HepG2 (cell line): ENCODE data around the gene CCDC86. TPM values are rescaled to one million over a fixed set of nuclear protein-coding genes. Genes with fewer than 3 reads are reported as not detected.

ENCODE experiments used
- ATAC-seq: fragments of 200-7000 bp; cut with Tn5 transposase; 3 replicates; pipeline ENCODE4 v1.9.1; 2020; ENCODE audit warnings: mild to moderate bottlenecking, moderate library complexity
- BruUV-seq: library from RNA; stranded (reverse); fragments of 400-500 nt; replicated peaks from 2 replicates; lab custom pipeline; 2021; lab: Mats Ljungman, UMichigan
- CTCF ChIA-PET: fragments of 300-600 bp; formaldehyde crosslinking; extraction: SDS; loops from one replicate; lab custom pipeline; 2021; ENCODE audit warnings: low total read pairs, inconsistent platforms, low intra/inter-chr PET ratio; lab: Yijun Ruan, JAX
- POLR2A ChIA-PET: fragments of 350-600 bp; sonication (Branson Sonifier 250); formaldehyde crosslinking; loops from one replicate; lab custom pipeline; 2020; ENCODE audit warnings: antibody characterized with exemption, inconsistent platforms; lab: Yijun Ruan, JAX
- DNase-seq: peaks from one replicate; pipeline ENCODE4 v3.0.0-alpha.2; 2015; ENCODE audit warnings: low spot score
- FAIRE-seq: peaks from 3 replicates; lab custom pipeline; 2011; peaks lifted over from hg19 to GRCh38; lab: Jason Lieb, UNC
- H2AFZ ChIP-seq: one replicate; pipeline ENCODE4 v1.6.1; 2011; ENCODE audit warnings: low read length, inconsistent platforms
- H3K27ac ChIP-seq: fragments of 300-600 bp; 3 replicates; pipeline ENCODE4 v1.8.0; 2011; ENCODE audit warnings: mixed run types, mild to moderate bottlenecking, mixed read lengths, low read length, inconsistent platforms; ENCODE audit not compliant: insufficient read depth; ENCODE audit errors: extremely low read length
- H3K27me3 ChIP-seq, 2 experiments: fragments of 200-600 bp in 1 of 2; 2 replicates in 1 of 2; 3 replicates in 1 of 2; pipeline versions ENCODE4 v1.6.0 to v1.8.0; 2011; ENCODE audit warnings: low read length in 2 of 2, mild to moderate bottlenecking in 2 of 2, moderate library complexity in 2 of 2, inconsistent platforms in 1 of 2; ENCODE audit not compliant: insufficient read depth in 2 of 2, control insufficient read depth in 1 of 2
- H3K36me3 ChIP-seq, 2 experiments: fragments of 200-600 bp in 1 of 2; replicated peaks in 1 of 2; 2 replicates in 1 of 2; 3 replicates in 1 of 2; pipeline versions ENCODE4 v1.5.1 to v1.8.0; 2011; ENCODE audit warnings: low read length in 2 of 2, inconsistent platforms in 1 of 2; ENCODE audit not compliant: insufficient read depth in 2 of 2, control insufficient read depth in 1 of 2
- H3K4me1 ChIP-seq: 2 replicates; pipeline ENCODE4 v1.5.1; 2012; ENCODE audit warnings: low read length, inconsistent platforms; ENCODE audit not compliant: insufficient read depth
- H3K4me2 ChIP-seq: 2 replicates; pipeline ENCODE4 v1.6.0; 2011; ENCODE audit warnings: low read depth, low read length, inconsistent platforms
- H3K4me3 ChIP-seq, 3 experiments: fragments of 200-600 bp in 1 of 3; sonication (generic), shearing (Covaris generic) in 1 of 3; replicated peaks in 1 of 3; 2 replicates each; pipeline ENCODE4 v1.5.1; 2011 to 2016; ENCODE audit warnings: low read length in 3 of 3, inconsistent platforms in 2 of 3, low read depth in 2 of 3, mild to moderate bottlenecking in 2 of 3, control low read depth in 1 of 3, mixed read lengths in 1 of 3; ENCODE audit not compliant: insufficient read depth in 1 of 3
- H3K79me2 ChIP-seq: one replicate; pipeline ENCODE4 v1.6.1; 2011; ENCODE audit warnings: low read length, inconsistent platforms; ENCODE audit not compliant: insufficient read depth
- H3K9ac ChIP-seq: 2 replicates; pipeline ENCODE4 v1.6.0; 2011; ENCODE audit warnings: mild to moderate bottlenecking, low read depth, low read length, inconsistent platforms; ENCODE audit not compliant: insufficient read depth
- H3K9me3 ChIP-seq: 2 replicates; pipeline ENCODE4 v1.5.1; 2012; ENCODE audit warnings: mild to moderate bottlenecking, low read length
- H4K20me1 ChIP-seq: 2 replicates; pipeline ENCODE4 v1.6.0; 2011; ENCODE audit warnings: inconsistent platforms, mild to moderate bottlenecking, low read length, moderate library complexity; ENCODE audit not compliant: insufficient read depth
- DMTF1 ChIP-seq: sonication (generic); formaldehyde crosslinking; IDR thresholded peaks from 2 replicates; pipeline ENCODE4 v1.4.0; 2020; ENCODE audit warnings: mild to moderate bottlenecking, missing genetic modification reagents
- HINFP ChIP-seq: sonication (generic); formaldehyde crosslinking; IDR thresholded peaks from 2 replicates; pipeline ENCODE4 v1.4.0; 2020; ENCODE audit warnings: low read depth, mild to moderate bottlenecking, missing genetic modification reagents
- KDM4B ChIP-seq: sonication (generic); formaldehyde crosslinking; IDR thresholded peaks from 2 replicates; pipeline ENCODE4 v1.4.0; 2020; ENCODE audit warnings: missing genetic modification reagents
- MZF1 ChIP-seq: sonication (generic); formaldehyde crosslinking; IDR thresholded peaks from 2 replicates; pipeline ENCODE4 v1.8.1; 2023; ENCODE audit warnings: mild to moderate bottlenecking, missing genetic modification reagents, borderline replicate concordance
- NAIF1 ChIP-seq: sonication (generic); formaldehyde crosslinking; IDR thresholded peaks from 2 replicates; pipeline ENCODE4 v1.5.0; 2020; ENCODE audit warnings: mild to moderate bottlenecking, missing genetic modification reagents, borderline replicate concordance
- NR2C2 ChIP-seq: sonication (generic); formaldehyde crosslinking; IDR thresholded peaks from 2 replicates; pipeline ENCODE4 v1.4.0; 2020; ENCODE audit warnings: missing genetic modification reagents, mild to moderate bottlenecking, moderate library complexity, borderline replicate concordance
- TBL1XR1 ChIP-seq: fragments of 150-350 bp; IDR thresholded peaks from 2 replicates; pipeline ENCODE4 v1.6.1; 2014; ENCODE audit warnings: borderline replicate concordance, low read length; ENCODE audit not compliant: partially characterized antibody
- ZNF121 ChIP-seq: sonication (generic); formaldehyde crosslinking; IDR thresholded peaks from 2 replicates; pipeline ENCODE4 v1.5.0; 2020; ENCODE audit warnings: mild to moderate bottlenecking, missing genetic modification reagents
- ZNF34 ChIP-seq: sonication (generic); formaldehyde crosslinking; IDR thresholded peaks from 2 replicates; pipeline ENCODE4 v1.4.0; 2020; ENCODE audit warnings: mild to moderate bottlenecking, missing genetic modification reagents, borderline replicate concordance
- ZNF44 ChIP-seq: sonication (generic); formaldehyde crosslinking; IDR thresholded peaks from 2 replicates; pipeline ENCODE4 v1.5.1; 2020; ENCODE audit warnings: mild to moderate bottlenecking, missing genetic modification reagents
- ZNF580 ChIP-seq: IDR thresholded peaks from 2 replicates; pipeline ENCODE4 v1.6.1; 2016; ENCODE audit warnings: low read depth, borderline replicate concordance
- WGBS: methylation state at CpG from one replicate; pipeline ENCODE4 v1.1.6; 2017; ENCODE audit warnings: low lambda C conversion rate; 5-methylcytosine and 5-hydroxymethylcytosine counted together
- in situ Hi-C: cut with HindIII; loops from 2 replicates; pipeline ENCODE4 v1.10.0; 2017; ENCODE audit warnings: low pct_unique_long_range_greater_than_20kb; ENCODE audit not compliant: extremely low pct_ligation_motif_present
- intact Hi-C: fragments of 100-400 bp; cut with micrococcal nuclease; formaldehyde crosslinking; loops from one replicate; pipeline ENCODE4 v1.10.0; 2022; ENCODE audit not compliant: unreplicated experiment
- polyA plus RNA-seq, 8 experiments: library from polyadenylated mRNA; depleted of rRNA in 3 of 8; stranded (reverse) in 7 of 8; unstranded in 1 of 8; fragments of >200 nt; fragmentation: Illumina TruSeq in 4 of 8; extraction: Trizol in 4 of 8; gene quantifications; 2 replicates each; pipeline versions ENCODE4 v1.2.1 to v1.2.3, GENCODE V29; 2011 to 2016; ENCODE audit warnings: low read depth in 4 of 8, missing spikeins in 1 of 8, mixed read lengths in 1 of 8; ENCODE audit not compliant: insufficient read depth in 1 of 8
- total RNA-seq, 5 experiments: library from RNA; depleted of rRNA; stranded (reverse); fragments of >200 nt; fragmentation: Illumina TruSeq; extraction: Trizol; gene quantifications; 2 replicates each; pipeline ENCODE4 v1.2.3, GENCODE V29; 2016; ENCODE audit warnings: low read depth in 1 of 5

The CCDC86 gene
- total and polyA plus RNA-seq, 2 of the 13 experiments (the other 11 are each of a cell fraction or from before 2014, with no cell fraction given) = 33.8 to 37.6 TPM

- TF ChIP-seq DMTF1 (CRISPR knock-in tag) (no peak), ZNF44 (no peak)
Measured at GRCh38 chr11:60879104-60879503, 37.2 kb downstream of the CCDC86 start (continued).

- in situ Hi-C loops = no loop called here
Measured at GRCh38 chr11:60879971-60880588, 38.2 kb downstream of the CCDC86 start.

More at GRCh38 chr11:60879971-60880588, 38.2 kb downstream of the CCDC86 start:
- intact Hi-C loops = loop anchor here (2.0 kb wide), 1 partner anchor 35 kb away; no protein-coding TSS in a partner anchor
- CTCF ChIA-PET = interaction anchor here (0.8 kb wide), 1 partner anchor 42 kb away, joined by 3 read pairs; no protein-coding TSS in a partner anchor
- Histone ChIP-seq H3K9me3 (no peaks in the 10 kb centered on the region), H3K36me3 (peaks cover 0 to 1% of the 10 kb centered on the region in 2 experiments; a peak in 1 of 5 replicates), H3K4me3 (no peak overlapping the region), H2AFZ (no peak overlapping the region), H3K9ac (no peak overlapping the region), H3K27ac (no peak overlapping the region), H3K27me3 (no peaks in the 10 kb centered on the region), H3K4me1 (peaks cover 25% of the 10 kb centered on the region), H3K4me2 (no peak overlapping the region), H4K20me1 (0 out of 2 replicates have a peak, but pooled peaks cover 3% of the 10 kb centered on the region), H3K79me2 (no peaks in the 10 kb centered on the region)
- no TSS peak for BruUV-seq
- POLR2A ChIA-PET = interaction anchor here (1.0 to 1.5 kb wide), 2 partner anchors 24 to 37 kb away, joined by 4 to 5 read pairs; partner anchors contain the start of gene PTGDR2
- ATAC-seq (no peak), FAIRE-seq (no peak), DNase-seq (no peak)
- WGBS = 82% methylated on average over 4 of the region's 5 CpGs
- no peak for TF ChIP-seq NR2C2 (CRISPR knock-in tag)
- TF ChIP-seq ZNF34 (CRISPR knock-in tag) = no peak
- no peak for TF ChIP-seq ZNF580 (CRISPR knock-in tag)
- no peak for TF ChIP-seq TBL1XR1
- no peak for TF ChIP-seq KDM4B (CRISPR knock-in tag)
- no peak for TF ChIP-seq NAIF1 (CRISPR knock-in tag)
- TF ChIP-seq MZF1 (CRISPR knock-in tag) = no peak
- TF ChIP-seq HINFP (CRISPR knock-in tag) = no peak
- TF ChIP-seq ZNF121 = no peak
